BJ (cell line): Measurements from ENCODE around the gene HBZ. TPM values are rescaled to one million over a fixed set of nuclear protein-coding genes. Genes with fewer than 3 reads are reported as not detected.

Experiments used
- CTCF ChIA-PET: fragments of 350-600 bp; formaldehyde crosslinking; extraction: SDS; loops from one replicate; lab custom pipeline; 2021; ENCODE audit warnings: antibody characterized with exemption, inconsistent platforms; lab: Yijun Ruan, JAX
- POLR2A ChIA-PET: fragments of 300-600 bp; sonication (Branson Sonifier 250); formaldehyde crosslinking; extraction: SDS; loops from one replicate; lab custom pipeline; 2021; ENCODE audit warnings: antibody characterized with exemption; lab: Charles Lee
- DNase-seq: peaks from one replicate; pipeline ENCODE4 v3.0.0-alpha.2; 2011; ENCODE audit warnings: low read depth
- H3K27me3 ChIP-seq: 2 replicates; pipeline ENCODE4 v1.6.0; 2011; ENCODE audit warnings: low read length; ENCODE audit not compliant: control insufficient read depth, insufficient read depth
- H3K36me3 ChIP-seq: 2 replicates; pipeline ENCODE4 v1.5.1; 2011; ENCODE audit warnings: low read length; ENCODE audit not compliant: control insufficient read depth, insufficient read depth
- H3K4me3 ChIP-seq: 2 replicates; pipeline ENCODE4 v1.5.1; 2011; ENCODE audit warnings: low read depth, mild to moderate bottlenecking, control low read depth, low read length
- polyA plus RNA-seq: library from polyadenylated mRNA; depleted of rRNA; stranded (reverse); fragments of >200 nt; gene quantifications from 2 replicates; pipeline ENCODE4 v1.2.3, GENCODE V29; 2011
- TF ChIP-seq, protein P1 (sequence below): IDR thresholded peaks from 2 replicates; pipeline ENCODE4 v1.5.1; 2011; ENCODE audit warnings: low read depth, mild to moderate bottlenecking, control low read depth, inconsistent platforms, low read length, moderate library complexity; ENCODE audit not compliant: insufficient read depth

HBZ gene
- polyA plus RNA-seq, 1 experiment: not detected

DNA sequence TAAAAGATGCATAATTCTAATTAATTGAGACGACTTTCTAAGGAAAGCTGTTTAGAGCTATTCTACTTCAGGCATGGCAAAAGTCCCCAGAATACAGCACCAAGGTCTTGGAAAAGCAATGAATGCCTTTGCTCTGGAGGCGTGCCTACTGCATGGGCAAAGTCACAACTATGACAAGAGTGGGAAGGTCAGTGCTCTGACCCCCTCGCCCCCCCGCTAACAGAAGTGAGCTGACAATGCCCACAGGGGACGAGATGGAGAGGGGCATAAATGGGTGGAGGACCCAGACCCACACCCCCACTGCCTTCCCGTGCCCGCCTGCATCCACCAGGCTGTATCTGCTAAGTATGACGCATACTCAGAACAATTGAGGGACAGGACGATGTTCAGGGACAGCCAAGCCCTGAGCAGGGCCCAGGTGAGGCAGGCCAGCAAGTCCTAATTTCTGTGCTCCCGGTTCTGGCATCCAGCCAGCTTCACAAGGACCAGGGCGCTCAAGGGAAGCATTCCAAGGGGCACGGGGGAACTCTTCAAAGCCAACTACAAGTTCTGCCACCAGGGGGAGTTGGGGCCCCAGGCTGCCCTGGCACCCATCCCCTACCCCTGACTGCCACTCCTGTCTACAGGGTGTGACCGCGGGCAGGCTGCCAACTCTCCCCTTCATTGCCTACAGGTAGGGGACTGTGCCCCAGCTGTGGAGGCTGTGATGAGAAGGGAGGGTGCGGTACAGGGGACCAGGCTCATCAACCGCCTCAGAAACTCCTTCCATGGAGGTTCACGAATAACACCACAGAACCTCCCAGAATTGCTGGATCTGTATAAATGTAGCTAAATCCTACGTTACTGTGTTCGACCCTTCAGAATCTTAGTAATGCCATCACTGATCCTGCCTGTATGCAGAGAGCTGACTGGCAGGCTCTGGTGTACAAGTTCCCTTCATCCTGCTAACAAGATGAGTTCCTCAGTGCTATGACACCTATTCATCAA, 34.8 kb upstream of the HBZ start:
- POLR2A ChIA-PET: no interaction called here
- CTCF ChIA-PET: interaction anchor here (1.0 to 4.3 kb wide), 14 partner anchors 8 to 245 kb away, joined by 3 to 45 read pairs (median 5); partner anchors contain the start of genes HBQ1 and RHBDF1

DNA sequence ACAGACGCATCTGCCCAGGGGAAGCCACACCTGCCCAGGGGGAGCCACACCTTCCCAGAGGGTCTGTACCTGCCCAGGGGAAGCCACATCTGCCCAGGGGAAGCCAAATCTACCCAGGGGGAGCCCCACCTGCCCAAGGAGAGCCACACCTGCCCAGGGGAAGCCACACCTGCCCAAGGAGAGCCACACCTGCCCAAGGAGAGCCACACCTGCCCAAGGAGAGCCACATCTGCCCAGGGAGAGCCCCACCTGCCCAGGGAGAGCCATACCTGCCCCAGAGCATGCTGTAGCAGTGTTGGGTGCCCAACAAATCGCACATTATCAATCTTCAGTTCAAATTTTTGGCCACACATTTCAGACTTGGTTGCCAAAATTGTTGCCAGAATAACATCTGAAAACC, 33.6 kb upstream of the HBZ start:
- POLR2A ChIA-PET: no interaction called here

More for the DNA sequence above, 34.8 kb upstream of the HBZ start:
- H3K27me3 ChIP-seq: no peaks in the 10 kb centered on the region
- TF ChIP-seq, protein P1, sequence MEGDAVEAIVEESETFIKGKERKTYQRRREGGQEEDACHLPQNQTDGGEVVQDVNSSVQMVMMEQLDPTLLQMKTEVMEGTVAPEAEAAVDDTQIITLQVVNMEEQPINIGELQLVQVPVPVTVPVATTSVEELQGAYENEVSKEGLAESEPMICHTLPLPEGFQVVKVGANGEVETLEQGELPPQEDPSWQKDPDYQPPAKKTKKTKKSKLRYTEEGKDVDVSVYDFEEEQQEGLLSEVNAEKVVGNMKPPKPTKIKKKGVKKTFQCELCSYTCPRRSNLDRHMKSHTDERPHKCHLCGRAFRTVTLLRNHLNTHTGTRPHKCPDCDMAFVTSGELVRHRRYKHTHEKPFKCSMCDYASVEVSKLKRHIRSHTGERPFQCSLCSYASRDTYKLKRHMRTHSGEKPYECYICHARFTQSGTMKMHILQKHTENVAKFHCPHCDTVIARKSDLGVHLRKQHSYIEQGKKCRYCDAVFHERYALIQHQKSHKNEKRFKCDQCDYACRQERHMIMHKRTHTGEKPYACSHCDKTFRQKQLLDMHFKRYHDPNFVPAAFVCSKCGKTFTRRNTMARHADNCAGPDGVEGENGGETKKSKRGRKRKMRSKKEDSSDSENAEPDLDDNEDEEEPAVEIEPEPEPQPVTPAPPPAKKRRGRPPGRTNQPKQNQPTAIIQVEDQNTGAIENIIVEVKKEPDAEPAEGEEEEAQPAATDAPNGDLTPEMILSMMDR: peak; percentile 77
- DNase-seq: no peak
- no peak overlapping the region for H3K4me3 ChIP-seq
- H3K36me3 ChIP-seq: peaks cover 4% of the 10 kb centered on the region

DNA sequence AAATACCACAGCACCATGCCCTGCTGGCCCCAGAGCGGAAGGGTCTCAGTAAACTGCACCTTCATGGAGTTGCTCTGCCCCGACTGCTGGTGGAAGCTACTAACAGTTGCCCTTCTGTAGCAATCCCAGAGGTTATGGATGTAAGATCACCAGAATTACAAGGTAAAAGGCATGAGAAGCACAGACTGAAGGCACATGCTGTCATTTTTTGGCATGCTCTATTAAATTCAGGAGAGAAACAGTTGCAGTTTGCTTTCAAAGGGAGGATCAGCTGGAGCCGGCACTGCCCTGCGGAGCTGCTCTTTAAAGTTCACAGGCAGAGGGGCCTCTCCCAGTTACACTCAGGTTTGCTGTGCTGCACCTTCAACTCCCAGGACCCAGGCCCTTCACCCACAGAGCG, 33.1 kb upstream of the HBZ start:
- POLR2A ChIA-PET: no interaction called here
- CTCF ChIA-PET: interaction anchor here (1.1 to 4.3 kb wide), 3 partner anchors 13 to 61 kb away, joined by 4 to 45 read pairs (median 6); partner anchors contain the start of gene HBQ1

More for the DNA sequence above, 33.6 kb upstream of the HBZ start:
- peaks cover 3% of the 10 kb centered on the region for H3K36me3 ChIP-seq
- DNase-seq: no peak
- CTCF ChIA-PET: interaction anchor here (1.1 to 4.3 kb wide), 6 partner anchors 10 to 244 kb away, joined by 4 to 45 read pairs (median 14); partner anchors contain the start of gene HBQ1
- TF ChIP-seq, protein P1: no peak
- H3K27me3 ChIP-seq: no peaks in the 10 kb centered on the region
- no peak overlapping the region for H3K4me3 ChIP-seq

DNA sequence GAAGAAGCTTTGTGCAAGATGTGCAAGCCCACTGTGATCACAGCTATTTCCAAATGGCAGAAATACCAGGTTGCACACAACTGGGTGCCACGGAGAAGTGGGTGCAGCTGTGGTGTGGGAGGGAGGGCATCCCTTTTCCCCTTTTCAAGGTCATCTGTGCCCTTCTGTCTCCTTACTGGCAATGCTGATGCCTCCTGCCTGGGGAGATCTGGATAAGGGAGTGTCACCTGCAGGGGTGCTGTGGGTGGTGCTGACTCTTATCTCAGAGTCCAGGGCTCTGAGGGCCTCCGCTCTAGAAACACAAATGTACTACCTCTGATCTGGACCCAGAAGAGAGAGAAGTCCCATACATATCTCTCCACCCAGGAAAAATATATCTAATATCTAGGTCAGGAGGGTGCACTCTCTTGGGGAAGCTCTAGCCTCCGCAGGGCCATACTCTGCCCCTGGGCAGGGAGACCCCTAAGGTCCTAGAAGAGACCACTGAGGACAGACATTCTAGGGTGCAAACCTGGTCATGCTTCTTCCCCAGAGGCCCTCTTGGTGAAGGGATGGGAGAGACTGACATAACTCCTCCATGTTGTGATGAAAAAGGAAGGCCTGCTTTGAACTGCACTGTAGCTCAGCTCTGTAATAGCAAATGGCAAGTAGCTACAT, 32.5 kb upstream of the HBZ start:
- H3K4me3 ChIP-seq: no peak overlapping the region
- H3K27me3 ChIP-seq: no peaks in the 10 kb centered on the region
- POLR2A ChIA-PET: no interaction called here
- H3K36me3 ChIP-seq: peaks cover 2% of the 10 kb centered on the region
- no peak for DNase-seq
- CTCF ChIA-PET: interaction anchor here (0.8 to 4.3 kb wide), 3 partner anchors 14 to 61 kb away, joined by 5 to 45 read pairs (median 6); partner anchors contain the start of gene HBQ1
- TF ChIP-seq, protein P1: no peak

More for the DNA sequence above, 33.1 kb upstream of the HBZ start:
- H3K4me3 ChIP-seq: no peak overlapping the region
- peaks cover 2% of the 10 kb centered on the region for H3K36me3 ChIP-seq
- no peak for DNase-seq
- TF ChIP-seq, protein P1: no peak
- no peaks in the 10 kb centered on the region for H3K27me3 ChIP-seq
